Liver (tissue), 9 donors: ENCODE data around the gene LRRC36. TPM values are rescaled to one million over a fixed set of nuclear protein-coding genes. Genes with fewer than 3 reads are reported as not detected.

Experiments used
- DNase-seq: peaks from one replicate; pipeline ENCODE4 v3.0.0-alpha.2; 2017; ENCODE audit warnings: low spot score
- H3K27ac ChIP-seq, 2 donors: one replicate each; pipeline ENCODE4 v1.7.0; 2013; ENCODE audit warnings: inconsistent platforms in 2 of 2, low read length in 2 of 2, control low read depth in 1 of 2, low read depth in 1 of 2, mild to moderate bottlenecking in 1 of 2
- H3K27me3 ChIP-seq, 4 donors: one replicate each; pipeline versions ENCODE4 v1.6.1 to v1.7.0; 2013; ENCODE audit warnings: low read length in 3 of 4, inconsistent platforms in 1 of 4, mild to moderate bottlenecking in 1 of 4, moderate library complexity in 1 of 4; ENCODE audit not compliant: control insufficient read depth in 4 of 4, insufficient read depth in 4 of 4
- H3K36me3 ChIP-seq, 4 donors: one replicate each; pipeline versions ENCODE4 v1.6.1 to v1.7.0; 2013; ENCODE audit warnings: low read length in 3 of 4, mild to moderate bottlenecking in 3 of 4, low read depth in 1 of 4, moderate library complexity in 1 of 4; ENCODE audit not compliant: control insufficient read depth in 4 of 4, insufficient read depth in 3 of 4
- H3K4me1 ChIP-seq, 4 donors: one replicate each; pipeline versions ENCODE4 v1.6.1 to v1.7.0; 2013; ENCODE audit warnings: low read length in 3 of 4, mild to moderate bottlenecking in 3 of 4, moderate library complexity in 1 of 4; ENCODE audit not compliant: control insufficient read depth in 4 of 4, insufficient read depth in 4 of 4
- H3K4me3 ChIP-seq, 3 donors: one replicate each; pipeline versions ENCODE4 v1.6.1 to v1.7.0; 2013; ENCODE audit warnings: low read length in 3 of 3, control low read depth in 1 of 3, low read depth in 1 of 3, mild to moderate bottlenecking in 1 of 3
- H3K9ac ChIP-seq, 2 donors: one replicate each; pipeline ENCODE4 v1.7.0; 2013; ENCODE audit warnings: low read length in 2 of 2, mild to moderate bottlenecking in 2 of 2, moderate library complexity in 2 of 2, control low read depth in 1 of 2, low read depth in 1 of 2
- H3K9me3 ChIP-seq, 4 donors: one replicate each; pipeline versions ENCODE4 v1.6.1 to v1.7.0; 2013; ENCODE audit warnings: low read length in 3 of 4; ENCODE audit not compliant: control insufficient read depth in 4 of 4
- ATF3 ChIP-seq: IDR thresholded peaks from 2 replicates; pipeline ENCODE4 v1.6.1; 2016; ENCODE audit warnings: antibody characterized with exemption
- EGR1 ChIP-seq, 2 donors: IDR thresholded peaks; 2 replicates each; pipeline ENCODE4 v1.6.1; 2016 to 2018; ENCODE audit warnings: antibody characterized with exemption in 2 of 2, low read depth in 2 of 2
- FOXA2 ChIP-seq: IDR thresholded peaks from 2 replicates; pipeline ENCODE4 v1.6.1; 2016; ENCODE audit warnings: antibody characterized with exemption
- GABPA ChIP-seq, 2 donors: IDR thresholded peaks in 1 of 2; conservative IDR thresholded peaks in 1 of 2; 2 replicates each; pipeline ENCODE4 v1.6.1; 2016; ENCODE audit warnings: antibody characterized with exemption in 2 of 2, mild to moderate bottlenecking in 1 of 2, moderate library complexity in 1 of 2
- HNF4A ChIP-seq, 2 donors: conservative IDR thresholded peaks; 2 replicates each; pipeline ENCODE4 v1.6.1; 2016; ENCODE audit warnings: antibody characterized with exemption in 2 of 2, mild to moderate bottlenecking in 2 of 2
- HNF4G ChIP-seq: IDR thresholded peaks from 2 replicates; pipeline ENCODE4 v1.6.1; 2016; ENCODE audit warnings: antibody characterized with exemption
- JUND ChIP-seq, 2 donors: IDR thresholded peaks; 2 replicates each; pipeline ENCODE4 v1.6.1; 2016; ENCODE audit warnings: antibody characterized with exemption in 2 of 2
- RAD21 ChIP-seq, 2 donors: IDR thresholded peaks; 2 replicates each; pipeline ENCODE4 v1.6.1; 2016; ENCODE audit warnings: antibody characterized with exemption in 2 of 2, mild to moderate bottlenecking in 2 of 2
- REST ChIP-seq: IDR thresholded peaks from 2 replicates; pipeline ENCODE4 v1.6.1; 2016; ENCODE audit warnings: antibody characterized with exemption, mild to moderate bottlenecking
- RXRA ChIP-seq, 2 donors: IDR thresholded peaks; 2 replicates each; pipeline ENCODE4 v1.6.1; 2017 to 2018; ENCODE audit warnings: antibody characterized with exemption in 2 of 2, mild to moderate bottlenecking in 1 of 2
- SP1 ChIP-seq: IDR thresholded peaks from 2 replicates; pipeline ENCODE4 v1.6.1; 2018; ENCODE audit warnings: antibody characterized with exemption, mild to moderate bottlenecking
- TAF1 ChIP-seq: conservative IDR thresholded peaks from 2 replicates; pipeline ENCODE4 v1.6.1; 2016; ENCODE audit warnings: antibody characterized with exemption, mild to moderate bottlenecking
- WGBS: extraction: QIAGEN DNeasy Blood & Tissue Kit; methylation state at CpG from one replicate; pipeline ENCODE4 v1.1.7; 2013; 5-methylcytosine and 5-hydroxymethylcytosine counted together
- polyA plus RNA-seq, 2 donors: library from polyadenylated mRNA; stranded (reverse) in 1 of 2; unstranded in 1 of 2; fragments of 200-250 nt in 1 of 2; fragments of >200 nt in 1 of 2; fragmentation: Nextera tagmentation in 1 of 2; extraction: Ambion mirVana in 1 of 2; gene quantifications; one replicate each; pipeline versions ENCODE4 v1.2.1 to v1.2.3, GENCODE V29; 2013 to 2015
- total RNA-seq, 2 donors: library from RNA; depleted of rRNA; stranded (reverse); fragments of >200 nt; gene quantifications; one replicate each; pipeline ENCODE4 v1.2.3, GENCODE V29; 2014
- donor health status: healthy.
- donor health status: healthy.
- donor health status: healthy.
- donor health status: healthy.
- donor health status: healthy.

The LRRC36 gene
- total and polyA plus RNA-seq, 4 donors: 0.08 TPM; not detected in 3

- Histone ChIP-seq H3K27ac (no peak overlapping the region), H3K36me3 (no peaks in the 10 kb centered on the region), H3K9ac (no peak overlapping the region), H3K27me3 (no peaks in the 10 kb centered on the region), H3K4me1 (peaks cover 0 to 6% (median 2%) of the 10 kb centered on the region in 4 donors), H3K9me3 (no peaks in the 10 kb centered on the region), H3K4me3 (no peak overlapping the region)
- WGBS: 94% methylated on average over 4 of the region's 4 CpGs
- DNase-seq: no peak
- TF ChIP-seq REST: no peak
- no peak for TF ChIP-seq EGR1 (IDR thresholded peaks at IDR 0.05; ENCODE audit: low read depth in 2 of 2)
- no peak for TF ChIP-seq RAD21 (IDR thresholded peaks at IDR 0.05)
- no peak for TF ChIP-seq JUND (IDR thresholded peaks at IDR 0.05)
- TF ChIP-seq FOXA2: no peak
- no peak for TF ChIP-seq SP1
- no peak for TF ChIP-seq ATF3
- TF ChIP-seq TAF1: no peak
- no peak for TF ChIP-seq GABPA (IDR thresholded peaks at IDR 0.05 in 1 of 2, conservative IDR thresholded peaks at IDR 0.05 in 1 of 2)
- TF ChIP-seq HNF4G: no peak
Observed at GRCh38 chr16:67342616-67343015, 16.0 kb downstream of the LRRC36 start.

DNA sequence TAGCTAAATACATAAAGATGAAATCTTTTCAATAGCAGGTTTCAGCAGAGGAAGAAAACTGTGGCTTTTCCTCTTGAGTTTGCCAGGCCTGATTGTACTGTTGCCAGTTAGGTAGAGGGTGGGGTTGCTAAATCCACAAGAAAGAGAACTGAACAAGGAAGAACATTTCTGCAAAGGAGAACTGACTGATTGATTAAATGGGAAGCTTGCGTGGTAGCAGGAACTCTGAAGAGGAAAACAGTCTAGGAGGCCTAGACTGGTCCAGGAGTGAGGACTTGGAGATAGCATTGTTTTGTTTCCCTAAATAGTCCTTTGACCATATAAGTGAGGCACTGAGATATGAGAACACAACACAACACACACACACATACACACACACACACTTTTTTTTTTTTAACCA, 18.8 kb downstream of the LRRC36 start:
- H3K4me1 ChIP-seq: peaks cover 0 to 6% (median 2%) of the 10 kb centered on the region in 4 donors
- H3K36me3 ChIP-seq: no peaks in the 10 kb centered on the region
- DNase-seq: no peak
- no peaks in the 10 kb centered on the region for H3K9me3 ChIP-seq
- H3K27me3 ChIP-seq: no peaks in the 10 kb centered on the region
- H3K27ac ChIP-seq: no peak overlapping the region
- no peak overlapping the region for H3K4me3 ChIP-seq
- TF ChIP-seq REST (no peak), EGR1 (IDR thresholded peaks at IDR 0.05; ENCODE audit: low read depth in 2 of 2) (no peak)
- H3K9ac ChIP-seq: no peak overlapping the region
- 74% methylated on average over 1 of the region's 1 CpG for WGBS

GRCh38 chr16:67346341-67346740, 19.7 kb downstream of the LRRC36 start:
- WGBS: 71% methylated on average over 3 of the region's 3 CpGs
- no peak for DNase-seq
- H3K9ac ChIP-seq: no peak overlapping the region

More at GRCh38 chr16:67346341-67346740, 19.7 kb downstream of the LRRC36 start:
- Histone ChIP-seq H3K9me3 (no peaks in the 10 kb centered on the region), H3K27ac (no peak overlapping the region), H3K4me3 (no peak overlapping the region), H3K4me1 (peaks cover 0 to 6% (median 2%) of the 10 kb centered on the region in 4 donors), H3K27me3 (no peaks in the 10 kb centered on the region), H3K36me3 (no peaks in the 10 kb centered on the region)
- TF ChIP-seq RXRA (IDR thresholded peaks at IDR 0.05) (peak in 1 of 2 donors; percentile 35), HNF4A (conservative IDR thresholded peaks at IDR 0.05) (peak; percentile 30 to 33), JUND (IDR thresholded peaks at IDR 0.05) (no peak)
